GM19193 (cell line): ENCODE measurements around the gene TSC22D1.

Experiments used
- POLR2A ChIP-seq: IDR thresholded peaks from 4 replicates; pipeline ENCODE4 v1.6.1; 2011; ENCODE audit not compliant: insufficient read depth, insufficient read length; ENCODE audit errors: extremely low read depth

The TSC22D1 gene

DNA sequence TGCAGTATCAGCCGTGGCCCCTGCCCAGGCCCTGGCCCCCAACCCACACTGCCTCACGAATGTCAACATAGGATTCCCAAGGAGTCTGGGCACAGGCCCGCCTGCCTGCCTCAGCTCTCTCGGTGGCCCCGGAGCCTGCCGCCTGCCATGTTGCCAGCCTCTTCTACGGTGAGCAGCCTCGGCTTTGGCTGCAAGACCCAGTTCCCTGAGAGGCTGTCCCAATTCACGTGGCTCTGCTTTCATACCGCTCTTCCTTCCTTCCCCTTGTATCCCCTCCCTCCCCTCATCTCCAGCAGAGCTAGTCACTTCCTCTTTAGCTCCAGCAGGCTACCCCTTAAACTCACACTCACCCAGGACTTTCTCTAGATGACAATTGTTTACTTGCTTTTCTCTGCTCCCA, 159.8 kb downstream of the TSC22D1 start:
- TF ChIP-seq POLR2A: no peak

GRCh38 chr13:44415815-44416214, 160.3 kb downstream of the TSC22D1 start:
- TF ChIP-seq POLR2A: no peak

DNA sequence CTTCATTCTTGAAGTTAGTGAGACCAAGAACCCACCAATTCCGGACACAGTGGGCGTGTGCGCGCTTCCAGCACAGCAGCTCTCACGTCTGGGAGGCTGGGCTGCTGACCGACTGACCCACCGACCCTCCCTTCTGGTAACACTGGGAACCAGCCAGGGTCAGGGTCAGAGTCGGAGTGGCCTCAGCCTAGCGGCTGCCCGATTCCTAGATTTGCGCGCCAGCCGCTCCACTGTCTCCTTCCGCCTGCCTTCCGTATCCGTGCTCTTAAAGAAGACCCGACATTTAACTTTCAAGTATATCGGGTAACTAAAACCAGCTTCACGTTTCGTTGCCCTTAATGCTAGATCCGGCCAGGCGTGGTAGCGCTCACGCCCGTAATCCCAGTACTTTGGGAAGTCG, 161.4 kb downstream of the TSC22D1 start:
- no peak for TF ChIP-seq POLR2A

- no peak for TF ChIP-seq POLR2A
Measured at GRCh38 chr13:44413095-44413494, 163.0 kb downstream of the TSC22D1 start.

- TF ChIP-seq POLR2A: no peak
Measured at GRCh38 chr13:44412346-44412935, 163.7 kb downstream of the TSC22D1 start.

DNA sequence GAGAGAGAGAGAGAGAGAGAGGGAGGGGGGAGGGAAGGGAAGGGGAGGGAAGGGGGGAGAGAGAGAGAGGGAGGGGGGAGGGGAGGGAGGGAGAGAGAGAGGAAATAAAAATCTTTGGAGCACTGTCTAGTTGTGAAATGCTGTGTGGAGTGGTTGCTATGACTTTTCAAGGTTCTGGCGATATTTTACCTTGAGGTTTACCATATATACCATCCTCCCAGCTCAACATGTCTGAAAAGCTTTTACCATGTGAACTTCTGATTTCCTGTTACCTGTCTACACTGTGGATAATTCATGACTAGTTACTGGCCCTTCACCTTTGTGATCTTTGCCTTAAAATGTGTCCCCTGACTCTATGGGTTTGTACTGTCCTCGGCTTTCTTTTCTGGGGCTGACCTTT, 164.3 kb downstream of the TSC22D1 start:
- no peak for TF ChIP-seq POLR2A

DNA sequence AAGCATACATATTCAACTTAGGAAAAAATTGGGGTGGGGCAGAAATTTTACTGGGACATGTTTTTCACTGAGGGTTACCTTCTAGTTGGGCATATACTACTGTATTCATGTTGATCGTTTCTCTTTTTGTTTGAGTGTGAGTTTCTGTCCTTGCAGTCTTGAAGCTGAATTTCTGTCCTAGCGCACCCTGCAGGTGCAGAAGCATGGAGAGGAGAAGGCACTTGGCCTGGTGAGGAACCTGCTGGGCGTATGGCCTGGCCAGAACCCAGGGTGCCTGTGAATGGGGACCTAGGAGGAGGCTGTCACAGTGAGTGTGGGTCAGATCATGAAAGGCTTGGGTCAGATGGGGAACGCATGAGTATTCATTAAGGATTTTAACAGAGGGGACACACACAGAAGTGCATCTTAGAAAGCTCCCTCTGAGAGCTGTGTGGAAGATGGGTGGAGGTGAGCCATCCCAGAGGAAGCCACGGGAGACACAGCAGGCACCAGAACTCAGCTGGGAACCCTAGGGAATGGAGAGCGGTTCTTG, 165.7 kb downstream of the TSC22D1 start:
- TF ChIP-seq POLR2A: no peak

DNA sequence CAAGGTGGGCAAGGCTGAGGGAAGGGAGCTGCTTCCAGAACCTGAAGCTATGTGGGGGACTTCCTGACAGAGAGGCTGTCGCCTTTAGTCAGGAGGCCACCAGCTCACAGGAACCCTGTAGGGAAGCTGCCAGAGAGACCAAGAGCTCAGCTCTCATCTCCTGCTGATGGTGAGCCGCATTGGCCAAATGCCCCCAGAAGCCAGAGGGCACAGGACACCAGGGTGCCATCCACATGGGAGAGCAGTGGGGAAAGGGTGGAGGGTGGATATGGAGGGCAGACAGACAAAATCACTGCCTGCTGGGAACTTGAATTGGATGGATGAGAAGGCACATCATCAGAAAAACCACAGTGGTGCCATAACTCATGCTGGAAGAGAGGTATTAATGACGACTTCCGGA, 166.5 kb downstream of the TSC22D1 start:
- TF ChIP-seq POLR2A: no peak

GRCh38 chr13:44407891-44408290, 168.2 kb downstream of the TSC22D1 start:
- TF ChIP-seq POLR2A: no peak

DNA sequence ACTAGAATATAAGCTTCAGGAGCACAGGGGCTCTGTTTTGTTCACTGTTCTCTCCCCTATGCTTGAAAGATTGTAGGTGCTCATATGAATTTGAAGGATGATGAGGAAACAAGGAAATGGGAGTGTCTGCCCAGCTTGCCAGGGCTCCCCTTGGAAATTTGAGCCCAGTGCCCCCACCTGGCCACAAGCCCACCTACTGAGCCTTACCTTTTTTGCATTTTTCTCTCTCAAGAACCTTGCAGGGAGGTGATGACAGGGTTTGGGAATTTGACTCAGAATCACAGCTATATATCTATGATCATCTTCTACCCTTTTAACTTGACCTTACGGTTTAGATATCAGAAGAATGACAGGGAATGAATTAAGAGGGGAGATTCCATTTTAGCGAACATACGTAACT, 168.8 kb downstream of the TSC22D1 start:
- no peak for TF ChIP-seq POLR2A

GRCh38 chr13:44406617-44407016, 169.5 kb downstream of the TSC22D1 start:
- no peak for TF ChIP-seq POLR2A

- TF ChIP-seq POLR2A: no peak
Measured at GRCh38 chr13:44404261-44405132, 171.6 kb downstream of the TSC22D1 start.

DNA sequence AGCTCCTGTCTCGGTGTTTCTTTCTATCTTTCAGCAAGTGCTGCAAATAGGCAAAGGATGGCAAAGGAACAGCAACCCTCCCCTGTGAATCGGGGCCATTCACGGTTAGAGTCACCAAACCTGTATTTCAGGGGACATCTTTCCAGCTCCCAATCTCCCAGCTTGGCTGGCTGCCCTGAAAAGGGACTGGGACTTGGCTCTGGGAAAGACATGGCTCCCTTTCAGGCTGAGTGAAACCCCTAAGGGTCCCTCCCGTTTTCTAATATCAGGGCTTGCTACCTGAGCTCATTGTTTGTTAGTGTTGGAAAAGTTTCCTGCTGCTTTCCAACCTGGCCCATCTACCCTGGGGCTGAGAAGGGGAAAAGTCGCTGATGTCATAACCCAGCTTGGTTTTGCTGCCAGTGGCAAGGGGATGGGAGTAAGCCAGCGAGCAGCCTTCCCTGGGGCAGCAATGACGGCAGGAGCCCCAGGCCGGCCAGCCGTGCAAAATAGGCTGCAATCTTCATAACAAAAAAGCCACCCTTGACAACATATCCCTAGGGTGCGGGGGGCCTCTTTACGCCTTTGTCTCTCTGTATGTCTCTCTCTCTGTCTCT, 172.6 kb downstream of the TSC22D1 start:
- no peak for TF ChIP-seq POLR2A

DNA sequence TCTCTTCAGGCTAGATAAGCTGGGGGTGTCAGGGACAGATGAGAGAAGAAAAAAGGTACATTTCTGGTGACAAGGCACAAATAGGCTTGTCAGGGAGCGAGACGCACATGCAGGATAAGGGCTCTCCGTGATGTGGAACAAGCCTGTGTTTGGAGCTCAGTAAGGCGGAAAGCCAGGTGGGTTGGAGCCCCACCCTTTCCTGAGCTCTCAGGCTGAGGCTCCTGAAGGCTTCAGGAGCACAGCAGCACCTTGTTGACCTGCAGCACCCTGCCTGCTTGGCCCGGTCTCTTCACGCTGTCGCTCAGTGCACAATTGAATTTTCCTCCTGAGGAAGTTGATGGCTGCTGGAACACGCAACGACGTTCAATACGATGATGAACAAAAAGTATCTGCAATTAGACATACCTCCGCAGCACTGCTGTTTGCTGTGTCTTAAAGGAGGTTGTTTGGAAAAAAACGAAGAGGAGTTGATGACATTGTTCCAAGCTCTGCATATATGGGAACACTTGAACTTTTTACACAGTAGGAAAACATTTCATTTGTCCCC, 173.2 kb downstream of the TSC22D1 start:
- no peak for TF ChIP-seq POLR2A

GRCh38 chr13:44401577-44401976, 174.6 kb downstream of the TSC22D1 start:
- no peak for TF ChIP-seq POLR2A
